IMR-90 (cell line): ENCODE data around the gene SLIT3.

Source experiments
- BHLHE40 ChIP-seq: fragments of 150-350 bp; IDR thresholded peaks from 2 replicates; pipeline ENCODE4 v1.6.1; 2016; ENCODE audit warnings: mild to moderate bottlenecking, low read depth, low read length
- FOS ChIP-seq: fragments of 150-350 bp; IDR thresholded peaks from 2 replicates; pipeline ENCODE4 v1.6.1; 2016; ENCODE audit warnings: low read depth, low read length
- MXI1 ChIP-seq: IDR thresholded peaks from 2 replicates; pipeline ENCODE4 v1.6.1; 2012; ENCODE audit warnings: low read depth, mild to moderate bottlenecking, low read length, moderate library complexity, borderline replicate concordance
- TF ChIP-seq, protein P1 (sequence below): conservative IDR thresholded peaks from 2 replicates; pipeline ENCODE4 v1.5.1; 2012; ENCODE audit warnings: mild to moderate bottlenecking, low read depth, low read length, improper control_type of control experiment

- TF ChIP-seq BHLHE40 (no peak), FOS (no peak), MXI1 (no peak)
- TF ChIP-seq, protein P1, sequence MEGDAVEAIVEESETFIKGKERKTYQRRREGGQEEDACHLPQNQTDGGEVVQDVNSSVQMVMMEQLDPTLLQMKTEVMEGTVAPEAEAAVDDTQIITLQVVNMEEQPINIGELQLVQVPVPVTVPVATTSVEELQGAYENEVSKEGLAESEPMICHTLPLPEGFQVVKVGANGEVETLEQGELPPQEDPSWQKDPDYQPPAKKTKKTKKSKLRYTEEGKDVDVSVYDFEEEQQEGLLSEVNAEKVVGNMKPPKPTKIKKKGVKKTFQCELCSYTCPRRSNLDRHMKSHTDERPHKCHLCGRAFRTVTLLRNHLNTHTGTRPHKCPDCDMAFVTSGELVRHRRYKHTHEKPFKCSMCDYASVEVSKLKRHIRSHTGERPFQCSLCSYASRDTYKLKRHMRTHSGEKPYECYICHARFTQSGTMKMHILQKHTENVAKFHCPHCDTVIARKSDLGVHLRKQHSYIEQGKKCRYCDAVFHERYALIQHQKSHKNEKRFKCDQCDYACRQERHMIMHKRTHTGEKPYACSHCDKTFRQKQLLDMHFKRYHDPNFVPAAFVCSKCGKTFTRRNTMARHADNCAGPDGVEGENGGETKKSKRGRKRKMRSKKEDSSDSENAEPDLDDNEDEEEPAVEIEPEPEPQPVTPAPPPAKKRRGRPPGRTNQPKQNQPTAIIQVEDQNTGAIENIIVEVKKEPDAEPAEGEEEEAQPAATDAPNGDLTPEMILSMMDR, result no peak
Observed at GRCh38 chr5:168654211-168654721, 646.7 kb downstream of the SLIT3 start.
